ENCODE results near the gene OSBPL9.
A peak's percentile ranks its signal among the peaks of the same experiment; 100 is the strongest.
"Not testable (repeated sequence)": the region's sequence is repeated elsewhere in the genome, so short reads cannot be mapped to it uniquely, and the experiment has no call there.

Gene OSBPL9

GRCh38 chr1:51636764-51637522 is 20.1 kb downstream of the OSBPL9 start:
- no peak for DNase-seq (ENCODE audit: low spot score)

GRCh38 chr1:51638350-51638749 is 21.5 kb downstream of the OSBPL9 start:
- DNase-seq (ENCODE audit: low spot score): no peak

DNA sequence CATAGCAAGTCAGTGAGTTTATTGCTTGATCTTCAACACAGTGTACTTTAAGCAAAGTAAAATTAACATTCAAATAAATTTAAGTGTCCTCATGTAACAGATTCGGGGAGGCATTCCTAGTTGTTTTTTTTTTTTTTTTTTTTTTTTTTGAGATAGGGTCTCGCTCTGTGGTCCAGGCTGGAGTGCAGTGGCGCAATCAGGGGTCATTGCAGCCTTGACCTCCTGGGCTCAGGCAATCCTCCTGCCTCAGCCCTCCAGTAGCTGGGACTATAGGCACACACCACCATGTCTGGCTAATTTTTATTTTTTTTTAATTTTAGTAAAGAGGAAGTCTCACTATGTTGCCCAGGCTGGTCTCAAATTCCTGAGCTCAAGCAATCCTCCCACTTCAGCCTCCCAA is 22.8 kb downstream of the OSBPL9 start:
- DNase-seq (ENCODE audit: low spot score): no peak

DNA sequence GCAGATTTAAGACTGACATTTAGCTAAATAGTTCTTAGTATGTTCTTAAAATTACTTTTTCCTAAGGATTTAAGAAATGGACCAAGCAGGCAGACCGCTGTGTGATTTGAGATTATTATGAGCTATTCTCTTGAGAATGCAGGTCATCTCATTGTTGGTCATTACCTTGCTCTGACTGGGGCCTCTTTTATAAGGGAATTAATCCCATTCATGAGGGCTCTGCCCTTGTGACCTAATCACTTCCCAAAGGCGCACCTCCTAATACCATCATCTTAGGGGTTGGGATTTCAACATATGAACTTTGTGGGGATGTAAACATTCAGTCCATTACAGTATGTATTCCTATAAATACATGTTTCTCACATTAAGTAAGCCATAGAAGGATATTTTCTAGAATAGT is 24.2 kb downstream of the OSBPL9 start:
- DNase-seq (ENCODE audit: low spot score): no peak

- peak; percentile 72 for DNase-seq (ENCODE audit: low spot score)
Observed at GRCh38 chr1:51642739-51643142, 25.8 kb downstream of the OSBPL9 start.

GRCh38 chr1:51643362-51643761 is 26.5 kb downstream of the OSBPL9 start:
- DNase-seq (ENCODE audit: low spot score): no peak

DNA sequence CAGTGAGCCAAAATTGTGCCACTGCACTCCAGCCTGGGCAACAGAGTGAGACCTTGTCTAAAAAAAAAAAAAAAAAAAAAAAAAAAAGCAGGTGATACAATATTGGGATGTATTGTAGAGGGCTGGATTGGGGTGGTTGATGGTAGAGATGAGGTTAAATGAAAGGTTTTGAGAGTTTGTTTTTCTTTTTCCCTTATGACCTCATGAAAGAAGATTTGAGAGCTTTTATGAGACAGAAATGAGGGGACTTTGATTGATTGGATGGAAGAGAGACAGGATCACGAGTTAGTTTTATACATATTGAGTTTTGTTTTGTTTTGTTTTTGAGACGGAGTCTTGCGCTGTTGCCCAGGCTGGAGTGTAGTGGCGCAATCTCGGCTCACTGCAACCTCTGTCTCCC is 27.1 kb downstream of the OSBPL9 start:
- no peak for DNase-seq (ENCODE audit: low spot score)

- DNase-seq (ENCODE audit: low spot score): peak; percentile 71
Observed at GRCh38 chr1:51644533-51645197, 27.8 kb downstream of the OSBPL9 start.

- DNase-seq (ENCODE audit: low spot score): not testable (repeated sequence)
Observed at GRCh38 chr1:51646592-51646991, 29.7 kb downstream of the OSBPL9 start.

- peak; percentile 38 for DNase-seq (ENCODE audit: low spot score)
Observed at GRCh38 chr1:51648180-51649109, 31.6 kb downstream of the OSBPL9 start.

GRCh38 chr1:51649593-51650091 is 32.8 kb downstream of the OSBPL9 start:
- no peak for DNase-seq (ENCODE audit: low spot score)

GRCh38 chr1:51650198-51650597 is 33.3 kb downstream of the OSBPL9 start:
- no peak for DNase-seq (ENCODE audit: low spot score)

- no peak for DNase-seq (ENCODE audit: low spot score)
Observed at GRCh38 chr1:51651552-51651942, 34.7 kb downstream of the OSBPL9 start.

DNA sequence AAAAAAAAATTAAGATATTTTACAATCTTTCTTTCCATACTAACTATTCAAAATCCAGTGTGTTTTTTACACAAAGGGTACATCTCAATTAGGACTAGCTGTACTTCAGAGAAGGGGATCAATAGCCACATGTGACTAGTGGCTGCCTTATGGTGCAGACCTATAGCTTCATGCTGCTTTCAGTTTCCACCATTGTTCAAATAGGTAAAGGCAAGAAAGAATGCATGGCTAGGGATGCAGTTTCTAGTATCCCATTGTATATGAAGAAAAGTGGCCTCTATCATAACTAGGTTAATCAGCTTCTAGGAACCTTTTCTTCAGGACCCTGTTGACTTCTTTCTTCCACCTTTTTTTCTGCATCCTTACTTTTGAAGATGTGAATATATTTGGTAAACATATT is 35.7 kb downstream of the OSBPL9 start:
- no peak for DNase-seq (ENCODE audit: low spot score)

DNA sequence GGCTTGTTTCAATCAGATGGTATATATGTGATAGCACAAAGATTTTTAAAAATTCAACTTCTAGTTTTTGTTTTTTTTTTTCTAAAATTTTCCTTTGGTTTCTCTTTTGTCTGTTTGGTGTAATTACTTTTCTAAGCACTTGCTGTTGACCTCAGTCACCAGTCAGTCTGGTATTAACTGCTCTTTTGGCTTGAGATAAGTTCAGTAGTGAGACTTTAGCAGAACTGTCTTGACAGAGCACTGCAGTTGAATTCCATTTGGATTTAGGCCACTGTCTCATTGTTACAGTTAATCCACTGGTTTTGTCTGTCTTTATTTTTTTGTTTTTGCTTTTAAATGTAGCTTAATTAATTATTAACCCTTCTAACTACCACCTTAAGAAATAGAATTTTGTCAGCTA is 36.2 kb downstream of the OSBPL9 start:
- DNase-seq (ENCODE audit: low spot score): no peak

DNA sequence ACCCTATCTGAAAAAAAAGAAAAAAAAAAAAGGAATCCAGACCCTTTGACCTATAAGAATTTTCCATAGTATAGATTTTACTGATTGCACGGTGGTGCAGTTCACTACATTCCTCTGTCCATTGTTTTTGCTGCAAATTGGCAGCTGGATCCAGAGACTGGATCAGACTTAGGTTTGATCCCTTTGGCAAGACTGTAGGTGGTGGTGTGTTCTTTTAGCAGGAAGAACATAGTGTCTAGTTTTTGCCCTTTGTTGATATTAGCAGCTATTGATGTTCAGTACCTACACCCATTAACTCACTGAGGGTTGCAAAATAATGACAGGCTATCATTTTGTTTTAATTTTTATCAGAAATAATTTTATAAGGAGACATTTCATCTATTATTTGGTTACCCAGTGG is 37.1 kb downstream of the OSBPL9 start:
- DNase-seq (ENCODE audit: low spot score): no peak

DNA sequence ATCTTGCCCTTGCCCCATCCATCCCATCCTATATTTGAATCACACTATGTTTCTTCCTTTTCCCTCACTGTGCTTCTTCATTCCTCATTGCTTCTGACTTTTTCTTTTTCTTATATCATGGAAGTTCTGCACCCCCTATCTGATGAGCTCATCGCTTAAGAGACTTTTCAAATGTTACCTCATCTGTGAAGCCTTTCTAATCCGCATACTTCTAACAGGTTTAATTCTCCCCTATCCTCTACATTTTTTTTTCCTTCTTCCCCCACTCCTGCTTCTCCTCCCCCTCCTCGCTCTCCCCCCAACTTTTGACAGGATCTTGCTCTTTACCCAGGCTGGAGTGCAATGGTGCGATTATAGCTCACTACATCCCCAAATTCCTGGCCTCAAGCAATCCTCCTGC is 39.5 kb downstream of the OSBPL9 start:
- no peak for DNase-seq (ENCODE audit: low spot score)

GRCh38 chr1:51660580-51660979 is 43.7 kb downstream of the OSBPL9 start:
- DNase-seq (ENCODE audit: low spot score): no peak

- DNase-seq (ENCODE audit: low spot score): peak; percentile 77
Observed at GRCh38 chr1:51661081-51661518, 44.2 kb downstream of the OSBPL9 start.

- DNase-seq (ENCODE audit: low spot score): no peak
Observed at GRCh38 chr1:51663105-51663504, 46.2 kb downstream of the OSBPL9 start.

GRCh38 chr1:51663721-51664120 is 46.8 kb downstream of the OSBPL9 start:
- no peak for DNase-seq (ENCODE audit: low spot score)
